NCI-H460 (cell line): ENCODE results near the gene CNOT2. TPM values are rescaled to one million over a fixed set of nuclear protein-coding genes. Genes with fewer than 3 reads are reported as not detected.
"Not testable (repeated sequence)": the region's sequence is repeated elsewhere in the genome, so short reads cannot be mapped to it uniquely, and the experiment has no call there.

Source experiments
- DNase-seq: peaks from one replicate; pipeline ENCODE4 v3.0.0-alpha.2; 2016; ENCODE audit warnings: low read depth; ENCODE audit errors: extremely low read depth
- total RNA-seq: library from RNA; depleted of rRNA; stranded (reverse); fragments of >200 nt; shearing (Covaris generic); gene quantifications from 2 replicates; pipeline ENCODE4 v1.2.3, GENCODE V29; 2014

Gene CNOT2
- total RNA-seq, 1 experiment from 2014 or later, result 127 TPM

DNA sequence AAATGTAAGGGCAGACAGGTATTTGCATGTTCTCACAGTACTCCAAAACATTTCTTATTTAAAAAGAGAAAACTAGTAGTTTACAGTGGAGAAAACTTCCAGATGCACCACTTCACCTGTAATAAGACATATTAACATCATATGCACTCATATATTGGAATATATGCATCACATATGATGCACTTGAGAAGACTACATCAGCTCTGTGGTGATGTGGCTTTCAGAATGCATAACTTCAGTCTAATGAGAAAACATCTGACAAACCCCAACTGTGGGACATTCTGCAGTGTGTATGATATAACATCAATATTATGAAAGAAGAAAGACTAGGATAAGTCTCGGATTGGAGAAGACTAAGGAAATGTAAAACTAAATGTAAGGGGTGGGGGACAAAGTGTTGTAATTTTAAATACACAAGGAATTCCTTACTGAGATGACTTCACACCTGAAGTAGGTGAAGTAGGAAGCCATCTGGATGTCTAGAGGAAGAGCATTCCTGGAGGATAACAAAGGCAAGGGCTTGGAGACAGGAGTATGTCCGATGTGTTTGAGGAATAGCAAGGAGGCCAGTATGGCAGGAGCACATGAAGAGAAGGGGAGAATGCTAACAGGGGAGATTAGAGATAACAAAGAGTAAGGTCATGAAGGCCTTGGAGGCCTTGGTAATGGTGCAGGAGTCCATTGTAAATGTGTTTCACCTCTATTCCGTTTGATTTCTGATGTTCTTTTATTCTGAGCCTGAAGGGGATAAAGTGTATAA is 49.0 kb downstream of the CNOT2 start:
- no peak for DNase-seq

- not testable (repeated sequence) for DNase-seq
These were observed 61.7 kb downstream of the CNOT2 start for GRCh38 chr12:70304684-70305555.

DNA sequence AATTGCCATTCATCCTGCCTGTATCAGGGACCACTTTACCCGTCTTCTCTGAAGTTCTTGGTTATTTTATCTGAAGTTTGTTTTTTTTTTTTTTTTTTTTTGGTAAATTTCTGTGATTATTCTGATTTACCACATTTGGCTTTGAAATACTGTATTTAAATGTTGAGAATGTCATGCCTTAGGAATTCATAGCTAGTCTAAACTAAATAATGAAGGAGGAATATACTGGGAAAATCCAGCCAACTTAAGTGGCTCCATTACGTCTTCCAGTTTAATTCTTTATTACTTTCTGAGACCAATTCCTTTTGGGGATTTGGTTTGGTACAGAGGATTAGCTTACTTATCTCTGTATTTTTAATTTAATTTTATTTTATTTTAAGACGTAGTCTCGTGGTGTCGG is 62.6 kb downstream of the CNOT2 start:
- DNase-seq, result no peak

GRCh38 chr12:70306676-70307075 is 63.4 kb downstream of the CNOT2 start:
- DNase-seq, result no peak

- no peak for DNase-seq
These were observed 64.6 kb downstream of the CNOT2 start for GRCh38 chr12:70307868-70308267.

DNA sequence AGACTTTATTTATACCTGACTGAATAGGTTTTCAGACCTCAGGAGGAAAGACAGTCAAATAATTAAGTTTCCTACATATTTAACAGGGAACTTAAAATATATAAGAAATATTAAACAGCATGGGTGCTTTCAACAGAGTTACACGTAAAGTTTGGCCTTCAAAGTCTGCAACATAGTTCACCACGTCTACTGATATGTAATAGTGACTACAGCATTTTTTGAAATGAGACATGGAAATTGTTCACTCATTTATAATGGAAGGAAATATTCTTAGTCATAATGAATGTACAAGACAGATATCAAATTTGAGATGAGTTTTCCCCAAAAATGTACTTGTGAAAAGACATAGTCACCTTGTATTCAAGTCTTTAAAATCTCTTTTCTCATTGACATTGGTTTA is 66.1 kb downstream of the CNOT2 start:
- DNase-seq, result no peak

DNA sequence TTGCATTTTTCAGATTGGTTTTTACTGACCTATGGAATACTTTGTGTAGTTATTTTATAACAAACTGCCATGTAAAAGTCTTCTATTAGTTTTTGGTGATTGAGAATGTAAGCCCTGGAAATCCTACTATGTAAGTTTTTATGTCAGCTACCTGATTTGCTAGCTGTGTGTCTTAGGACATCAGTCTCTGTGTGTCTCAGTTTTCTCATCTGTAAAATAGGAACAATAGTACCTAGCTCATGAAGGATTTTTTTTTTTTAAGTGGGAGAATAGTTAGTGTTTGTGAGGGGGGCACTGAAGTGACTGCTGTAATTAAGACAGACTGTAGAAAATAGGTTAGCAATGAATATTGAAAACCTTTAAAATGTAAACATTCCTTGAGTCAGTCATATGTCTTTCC is 70.9 kb downstream of the CNOT2 start:
- no peak for DNase-seq

- no peak for DNase-seq
These were observed 74.5 kb downstream of the CNOT2 start for GRCh38 chr12:70317781-70318180.

- DNase-seq, result no peak
These were observed 76.4 kb downstream of the CNOT2 start for GRCh38 chr12:70319605-70320004.

DNA sequence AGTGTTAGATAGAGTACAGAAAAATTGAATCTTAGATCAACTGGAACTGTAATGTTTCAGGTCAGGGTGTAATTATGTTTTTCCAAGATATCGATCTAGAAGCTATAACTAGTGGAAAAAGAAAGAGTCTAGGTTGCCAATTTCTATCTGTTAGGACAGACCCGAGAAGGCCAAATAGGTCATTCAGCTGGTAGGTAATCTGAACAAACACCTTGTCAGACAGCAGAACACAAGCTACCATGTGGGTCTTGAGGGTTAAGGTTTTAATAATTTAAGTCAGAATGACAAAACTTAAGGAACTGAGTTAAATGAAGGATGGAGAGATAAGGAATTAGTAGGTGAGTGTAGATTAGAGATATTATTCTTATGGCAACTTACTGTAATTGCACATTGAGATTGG is 78.0 kb downstream of the CNOT2 start:
- DNase-seq, result no peak

DNA sequence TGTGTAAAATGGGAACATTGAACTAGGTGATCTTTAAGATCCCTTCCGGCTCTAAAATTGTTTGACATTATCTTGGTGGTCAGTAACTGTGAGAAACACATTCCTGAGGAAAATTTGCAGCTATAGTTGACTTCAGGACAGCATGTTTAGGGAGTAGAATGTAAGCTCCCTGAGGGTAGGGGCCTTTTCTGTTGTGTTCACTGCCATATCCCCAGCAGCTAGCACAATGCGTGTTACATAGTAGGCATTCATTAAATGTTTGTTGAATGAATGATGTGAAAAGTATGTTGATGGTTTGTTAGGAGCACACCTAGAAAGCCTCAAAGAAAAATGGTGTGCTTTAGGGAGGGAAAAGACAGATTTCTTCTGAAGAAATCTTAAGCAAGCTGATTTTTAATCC is 84.3 kb downstream of the CNOT2 start:
- DNase-seq, result no peak

DNA sequence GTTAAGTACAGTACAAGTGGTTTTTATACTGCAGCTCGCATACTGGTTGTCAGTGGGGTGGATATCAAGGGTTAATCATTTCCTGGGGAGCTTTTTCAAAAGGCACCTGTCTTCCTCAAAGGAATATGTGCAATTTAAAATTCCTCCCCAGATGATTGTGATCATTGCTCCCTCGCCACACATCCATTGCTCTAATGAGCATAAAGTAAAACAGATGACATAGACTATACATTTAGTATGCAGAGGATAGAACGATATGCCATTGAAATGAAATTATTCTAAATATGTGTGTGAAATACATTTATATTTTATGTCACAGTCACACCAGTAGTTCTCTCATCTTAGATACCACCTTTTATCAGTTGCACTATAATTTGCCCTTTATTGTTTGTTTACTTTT is 86.5 kb downstream of the CNOT2 start:
- DNase-seq, result no peak

- no peak for DNase-seq
These were observed 86.9 kb downstream of the CNOT2 start for GRCh38 chr12:70330158-70330557.

DNA sequence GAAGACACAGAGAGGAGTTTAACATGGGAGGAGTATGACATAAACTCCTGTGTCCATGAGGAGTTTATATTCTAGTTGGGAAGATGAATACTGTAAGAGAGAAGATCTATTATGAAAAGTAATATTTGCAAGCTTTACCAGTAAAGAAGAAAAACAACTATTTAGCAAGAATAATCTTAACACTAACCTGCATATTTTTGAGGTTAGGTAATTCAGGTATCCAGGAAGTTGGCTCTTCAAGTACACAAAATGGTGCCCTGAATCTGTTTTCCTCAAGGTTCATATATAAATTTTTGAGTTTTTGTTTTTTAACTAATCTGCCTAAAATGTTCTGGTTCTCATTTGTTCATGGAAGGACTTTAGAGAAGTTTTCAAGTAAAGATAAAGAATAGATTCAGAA is 89.0 kb downstream of the CNOT2 start:
- DNase-seq, result no peak

DNA sequence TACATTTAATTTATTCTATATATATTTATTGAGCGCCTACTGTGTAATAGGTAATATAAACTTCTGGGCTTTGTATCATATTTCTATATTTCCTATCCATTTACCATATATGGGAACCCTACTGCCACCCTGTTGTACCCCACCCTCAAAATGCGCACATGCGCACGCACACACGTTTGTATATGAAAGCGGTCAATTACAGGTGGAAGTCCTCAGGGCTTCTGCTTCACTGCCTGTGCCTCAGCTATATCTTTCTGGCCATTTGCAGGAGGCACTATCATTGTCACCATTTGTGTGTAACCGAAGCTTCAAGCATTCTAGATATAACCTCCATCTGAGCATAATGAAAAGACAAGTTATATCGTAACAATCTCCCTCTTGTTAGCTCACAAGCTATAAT is 91.5 kb downstream of the CNOT2 start:
- DNase-seq, result no peak

GRCh38 chr12:70338531-70338930 is 95.3 kb downstream of the CNOT2 start:
- no peak for DNase-seq

DNA sequence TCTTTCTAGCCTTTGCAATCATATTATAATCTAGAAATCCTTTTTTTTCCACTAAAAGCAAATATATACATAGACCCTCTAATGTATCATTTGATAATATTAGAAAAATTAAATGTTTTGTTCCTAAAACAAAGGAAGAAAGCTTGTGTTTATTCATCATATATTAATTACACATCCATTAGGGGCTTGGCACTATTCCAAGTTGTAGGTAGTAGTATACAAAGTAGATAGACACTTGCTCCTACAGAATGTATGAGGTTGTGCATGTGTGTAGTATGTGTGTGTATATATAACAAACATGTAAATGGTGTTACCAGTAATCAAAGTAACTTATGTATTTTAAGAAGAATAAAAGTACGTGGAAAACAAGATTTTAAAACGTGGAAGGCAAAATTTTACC is 107.8 kb downstream of the CNOT2 start:
- no peak for DNase-seq

DNA sequence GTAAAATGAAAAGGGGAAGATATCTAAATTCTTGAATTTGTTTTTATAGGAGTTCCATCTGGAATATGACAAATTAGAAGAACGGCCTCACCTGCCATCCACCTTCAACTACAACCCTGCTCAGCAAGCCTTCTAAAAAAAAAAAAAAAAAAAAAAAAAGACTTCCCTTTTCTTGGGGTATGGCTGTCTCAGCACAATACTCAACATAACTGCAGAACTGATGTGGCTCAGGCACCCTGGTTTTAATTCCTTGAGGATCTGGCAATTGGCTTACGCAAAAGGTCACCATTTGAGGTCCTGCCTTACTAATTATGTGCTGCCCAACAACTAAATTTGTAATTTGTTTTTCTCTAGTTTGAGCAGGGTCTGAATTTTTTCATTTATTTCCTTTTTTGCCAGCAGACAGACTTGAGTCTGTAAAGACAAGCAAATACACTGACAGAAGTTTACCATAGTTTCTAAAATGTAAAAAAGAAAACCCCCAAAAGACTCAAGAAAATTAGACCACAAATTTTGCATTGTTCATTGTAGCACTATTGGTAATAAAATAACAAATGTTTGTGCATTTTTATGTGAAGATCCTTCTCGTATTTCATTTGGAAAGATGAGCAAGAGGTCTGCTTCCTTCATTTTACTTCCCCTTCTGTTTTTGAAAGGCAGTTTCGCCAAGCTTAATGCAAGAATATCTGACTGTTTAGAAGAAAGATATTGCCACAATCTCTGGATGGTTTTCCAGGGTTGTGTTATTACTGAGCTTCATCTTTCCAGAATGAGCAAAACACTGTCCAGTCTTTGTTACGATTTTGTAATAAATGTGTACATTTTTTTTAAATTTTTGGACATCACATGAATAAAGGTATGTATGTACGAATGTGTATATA is 110.8 kb downstream of the CNOT2 start:
- DNase-seq, result no peak

DNA sequence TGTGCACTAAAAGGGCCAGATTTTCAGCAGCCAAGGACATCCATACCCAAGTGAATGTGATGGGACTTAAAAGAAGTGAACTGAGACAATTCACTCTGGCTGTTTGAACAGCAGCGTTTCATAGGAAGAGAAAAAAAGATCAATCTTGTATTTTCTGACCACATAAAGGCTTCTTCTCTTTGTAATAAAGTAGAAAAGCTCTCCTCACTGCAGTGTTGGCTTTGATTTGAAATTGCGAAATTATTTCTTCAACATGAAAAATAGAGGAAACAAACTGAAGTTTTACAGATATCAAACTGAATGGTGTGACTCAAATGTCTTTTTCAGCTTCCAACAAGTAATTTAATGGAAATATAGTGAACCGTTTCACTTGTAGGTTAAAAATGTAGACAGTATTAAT is 111.6 kb downstream of the CNOT2 start:
- no peak for DNase-seq

GRCh38 chr12:70355972-70356371 is 112.7 kb downstream of the CNOT2 start:
- DNase-seq, result no peak
